WTC11 (cell line): Measurements from ENCODE around the gene CAMTA1. TPM values are rescaled to one million over a fixed set of nuclear protein-coding genes. Genes with fewer than 3 reads are reported as not detected.

Source experiments
- ATAC-seq: fragments of 200-7000 bp; cut with Tn5 transposase; 2 replicates; pipeline ENCODE4 v1.10.0; 2021; ENCODE audit warnings: mild to moderate bottlenecking, moderate library complexity
- CTCF ChIA-PET: fragments of 300-600 bp; sonication (Branson Sonifier 250); formaldehyde crosslinking; loops from one replicate; lab custom pipeline; 2021; ENCODE audit warnings: antibody characterized with exemption; lab: Charles Lee
- POLR2A ChIA-PET: fragments of 350-600 bp; sonication (Branson Sonifier 250); formaldehyde crosslinking; loops from one replicate; lab custom pipeline; 2021; ENCODE audit warnings: antibody characterized with exemption; lab: Charles Lee
- DNase-seq: peaks from one replicate; pipeline ENCODE4 v3.0.0; 2021; ENCODE audit warnings: low spot score
- H3K27ac Mint-ChIP-seq: 2 replicates; pipeline ENCODE4 v1.8.0; 2021; ENCODE audit warnings: mixed read lengths
- H3K27me3 Mint-ChIP-seq: 2 replicates; pipeline ENCODE4 v1.8.0; 2021; ENCODE audit warnings: low read depth, mild to moderate bottlenecking, moderate library complexity, mixed read lengths
- H3K36me3 Mint-ChIP-seq: 2 replicates; pipeline ENCODE4 v1.8.0; 2021; ENCODE audit warnings: mixed read lengths
- H3K4me1 Mint-ChIP-seq: 2 replicates; pipeline ENCODE4 v1.8.0; 2022; ENCODE audit warnings: mixed read lengths
- H3K4me3 Mint-ChIP-seq: 2 replicates; pipeline ENCODE4 v1.8.0; 2021; ENCODE audit warnings: mild to moderate bottlenecking, moderate library complexity, mixed read lengths
- H3K9me3 Mint-ChIP-seq: 2 replicates; pipeline ENCODE4 v1.8.0; 2021; ENCODE audit warnings: mixed read lengths
- ATF2 ChIP-seq: sonication (generic); formaldehyde crosslinking; IDR thresholded peaks from 2 replicates; pipeline ENCODE4 v1.8.1; 2022; ENCODE audit warnings: low read depth, missing genetic modification reagents, borderline replicate concordance
- CREB1 ChIP-seq: sonication (generic); formaldehyde crosslinking; IDR thresholded peaks from 2 replicates; pipeline ENCODE4 v1.8.0; 2023; ENCODE audit warnings: mild to moderate bottlenecking, missing genetic modification reagents
- ELF4 ChIP-seq: sonication (generic); formaldehyde crosslinking; IDR thresholded peaks from 2 replicates; pipeline ENCODE4 v1.8.1; 2022; ENCODE audit warnings: low read depth, mild to moderate bottlenecking, moderate library complexity, missing genetic modification reagents
- FOXP1 ChIP-seq: sonication (generic); formaldehyde crosslinking; IDR thresholded peaks from 2 replicates; pipeline ENCODE4 v1.8.0; 2022; ENCODE audit warnings: missing genetic modification reagents, mild to moderate bottlenecking, moderate library complexity, borderline replicate concordance
- GABPB1 ChIP-seq: sonication (generic); formaldehyde crosslinking; IDR thresholded peaks from 2 replicates; pipeline ENCODE4 v1.8.1; 2023; ENCODE audit warnings: mild to moderate bottlenecking, missing genetic modification reagents
- HMGXB4 ChIP-seq: sonication (generic); formaldehyde crosslinking; IDR thresholded peaks from 2 replicates; pipeline ENCODE4 v1.8.1; 2023; ENCODE audit warnings: mild to moderate bottlenecking, moderate library complexity, missing genetic modification reagents
- MXD4 ChIP-seq: fragments of 250-450 bp; sonication (Bioruptor Pico); IDR thresholded peaks from 2 replicates; pipeline ENCODE4 v1.8.0; 2021; ENCODE audit warnings: mild to moderate bottlenecking, moderate library complexity, borderline replicate concordance
- NFYB ChIP-seq: sonication (generic); formaldehyde crosslinking; conservative IDR thresholded peaks from 2 replicates; pipeline ENCODE4 v1.8.0; 2022; ENCODE audit warnings: low read depth, missing genetic modification reagents
- OVOL2 ChIP-seq: fragments of 250-450 bp; sonication (Bioruptor Pico); IDR thresholded peaks from 2 replicates; pipeline ENCODE4 v1.9.0; 2021; ENCODE audit warnings: mild to moderate bottlenecking, borderline replicate concordance
- RELA ChIP-seq: sonication (generic); formaldehyde crosslinking; IDR thresholded peaks from 2 replicates; pipeline ENCODE4 v1.8.1; 2022; ENCODE audit warnings: missing genetic modification reagents, mild to moderate bottlenecking, borderline replicate concordance
- TEAD1 ChIP-seq: sonication (generic); formaldehyde crosslinking; IDR thresholded peaks from 2 replicates; pipeline ENCODE4 v1.8.0; 2022; ENCODE audit warnings: mild to moderate bottlenecking, missing genetic modification reagents
- TEAD4 ChIP-seq: sonication (generic); formaldehyde crosslinking; IDR thresholded peaks from 2 replicates; pipeline ENCODE4 v1.8.0; 2022; ENCODE audit warnings: mild to moderate bottlenecking, missing genetic modification reagents
- ZNF138 ChIP-seq: sonication (generic); formaldehyde crosslinking; conservative IDR thresholded peaks from 2 replicates; pipeline ENCODE4 v1.8.1; 2022; ENCODE audit warnings: mild to moderate bottlenecking, moderate library complexity, missing genetic modification reagents
- ZNF396 ChIP-seq: fragments of 250-450 bp; sonication (Bioruptor Pico); IDR thresholded peaks from 2 replicates; pipeline ENCODE4 v1.8.0; 2021; ENCODE audit warnings: mild to moderate bottlenecking, moderate library complexity, borderline replicate concordance
- ZNF423 ChIP-seq: fragments of 250-450 bp; sonication (Bioruptor Pico); IDR thresholded peaks from 2 replicates; pipeline ENCODE4 v2.1.2; 2022; ENCODE audit warnings: mild to moderate bottlenecking, moderate library complexity
- ZNF425 ChIP-seq: fragments of 250-450 bp; sonication (Bioruptor Pico); conservative IDR thresholded peaks from 2 replicates; pipeline ENCODE4 v1.9.0; 2021; ENCODE audit warnings: mild to moderate bottlenecking
- total RNA-seq: library from RNA; stranded (reverse); gene quantifications from 3 replicates; pipeline ENCODE4 v1.2.3, GENCODE V29; 2021
- TF ChIP-seq, protein P1 (sequence below): sonication (generic); formaldehyde crosslinking; IDR thresholded peaks from 2 replicates; pipeline ENCODE4 v1.8.0; 2023; ENCODE audit warnings: missing genetic modification reagents, mild to moderate bottlenecking, borderline replicate concordance
- TF ChIP-seq, protein P2 (sequence below): sonication (generic); formaldehyde crosslinking; conservative IDR thresholded peaks from 2 replicates; pipeline ENCODE4 v1.8.1; 2023; ENCODE audit warnings: mild to moderate bottlenecking, low read depth, missing genetic modification reagents, moderate library complexity
- TF ChIP-seq, protein P3 (sequence below): sonication (generic); formaldehyde crosslinking; IDR thresholded peaks from 2 replicates; pipeline ENCODE4 v1.8.1; 2022; ENCODE audit warnings: mild to moderate bottlenecking, moderate library complexity, missing genetic modification reagents

Gene CAMTA1
- total RNA-seq, 1 experiment from 2014 or later = 86.4 TPM

DNA sequence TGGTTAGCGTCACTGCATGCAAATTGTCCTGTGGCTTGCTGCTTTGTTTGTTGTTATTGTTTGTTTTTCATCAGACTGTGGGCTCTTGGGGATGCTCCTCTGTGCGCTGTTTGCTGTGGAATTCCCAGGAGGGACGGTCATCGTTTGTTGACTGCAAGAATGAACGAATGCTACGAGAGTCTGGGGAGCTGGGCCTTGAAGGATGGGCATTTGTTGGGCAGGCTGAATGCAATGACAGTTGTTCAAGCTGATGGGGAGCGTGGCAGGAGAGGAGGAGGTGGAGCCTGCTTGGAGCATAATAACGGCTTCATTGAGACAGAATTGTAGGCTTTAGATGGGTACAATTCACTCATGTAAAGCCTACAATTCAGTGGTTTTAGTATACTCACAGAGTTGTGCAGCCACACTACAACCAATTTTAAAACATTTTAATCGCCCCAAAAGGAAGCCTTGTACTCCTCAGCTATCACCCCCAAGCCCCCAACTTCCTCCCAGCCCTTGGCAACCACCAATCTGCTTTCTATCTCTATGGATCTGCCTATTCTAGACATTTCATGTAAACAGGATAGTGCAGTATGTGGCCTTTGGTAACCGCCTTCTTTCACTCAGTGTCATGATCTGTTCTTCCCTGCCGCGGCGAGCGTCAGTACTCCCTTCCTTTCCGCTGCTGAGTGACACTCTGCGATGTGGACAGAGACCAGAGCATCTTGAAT is 190.2 kb downstream of the CAMTA1 start:
- no peaks in the 10 kb centered on the region; the same call in 1 of the 2 replicates for H3K9me3 Mint-ChIP-seq
- peaks cover 42% of the 10 kb centered on the region for H3K4me1 Mint-ChIP-seq
- H3K4me3 Mint-ChIP-seq = no peak overlapping the region
- no peaks in the 10 kb centered on the region for H3K27me3 Mint-ChIP-seq
- POLR2A ChIA-PET = no interaction called here
- H3K27ac Mint-ChIP-seq = no peak overlapping the region; the same call in 1 of the 2 replicates
- CTCF ChIA-PET = no interaction called here
- ATAC-seq (no peak), DNase-seq (no peak)
- H3K36me3 Mint-ChIP-seq = no peaks in the 10 kb centered on the region
- TF ChIP-seq, protein P1, sequence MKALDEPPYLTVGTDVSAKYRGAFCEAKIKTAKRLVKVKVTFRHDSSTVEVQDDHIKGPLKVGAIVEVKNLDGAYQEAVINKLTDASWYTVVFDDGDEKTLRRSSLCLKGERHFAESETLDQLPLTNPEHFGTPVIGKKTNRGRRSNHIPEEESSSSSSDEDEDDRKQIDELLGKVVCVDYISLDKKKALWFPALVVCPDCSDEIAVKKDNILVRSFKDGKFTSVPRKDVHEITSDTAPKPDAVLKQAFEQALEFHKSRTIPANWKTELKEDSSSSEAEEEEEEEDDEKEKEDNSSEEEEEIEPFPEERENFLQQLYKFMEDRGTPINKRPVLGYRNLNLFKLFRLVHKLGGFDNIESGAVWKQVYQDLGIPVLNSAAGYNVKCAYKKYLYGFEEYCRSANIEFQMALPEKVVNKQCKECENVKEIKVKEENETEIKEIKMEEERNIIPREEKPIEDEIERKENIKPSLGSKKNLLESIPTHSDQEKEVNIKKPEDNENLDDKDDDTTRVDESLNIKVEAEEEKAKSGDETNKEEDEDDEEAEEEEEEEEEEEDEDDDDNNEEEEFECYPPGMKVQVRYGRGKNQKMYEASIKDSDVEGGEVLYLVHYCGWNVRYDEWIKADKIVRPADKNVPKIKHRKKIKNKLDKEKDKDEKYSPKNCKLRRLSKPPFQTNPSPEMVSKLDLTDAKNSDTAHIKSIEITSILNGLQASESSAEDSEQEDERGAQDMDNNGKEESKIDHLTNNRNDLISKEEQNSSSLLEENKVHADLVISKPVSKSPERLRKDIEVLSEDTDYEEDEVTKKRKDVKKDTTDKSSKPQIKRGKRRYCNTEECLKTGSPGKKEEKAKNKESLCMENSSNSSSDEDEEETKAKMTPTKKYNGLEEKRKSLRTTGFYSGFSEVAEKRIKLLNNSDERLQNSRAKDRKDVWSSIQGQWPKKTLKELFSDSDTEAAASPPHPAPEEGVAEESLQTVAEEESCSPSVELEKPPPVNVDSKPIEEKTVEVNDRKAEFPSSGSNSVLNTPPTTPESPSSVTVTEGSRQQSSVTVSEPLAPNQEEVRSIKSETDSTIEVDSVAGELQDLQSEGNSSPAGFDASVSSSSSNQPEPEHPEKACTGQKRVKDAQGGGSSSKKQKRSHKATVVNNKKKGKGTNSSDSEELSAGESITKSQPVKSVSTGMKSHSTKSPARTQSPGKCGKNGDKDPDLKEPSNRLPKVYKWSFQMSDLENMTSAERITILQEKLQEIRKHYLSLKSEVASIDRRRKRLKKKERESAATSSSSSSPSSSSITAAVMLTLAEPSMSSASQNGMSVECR (CRISPR knock-in tag) = no peak
- TF ChIP-seq ELF4 (CRISPR knock-in tag) (no peak), CREB1 (CRISPR knock-in tag) (no peak), ZNF138 (no peak), ZNF396 (no peak), TEAD1 (CRISPR knock-in tag) (no peak), NFYB (CRISPR knock-in tag) (no peak), ATF2 (CRISPR knock-in tag) (no peak), ZNF423 (CRISPR knock-in tag) (no peak), TEAD4 (CRISPR knock-in tag) (no peak)
- TF ChIP-seq, protein P2, sequence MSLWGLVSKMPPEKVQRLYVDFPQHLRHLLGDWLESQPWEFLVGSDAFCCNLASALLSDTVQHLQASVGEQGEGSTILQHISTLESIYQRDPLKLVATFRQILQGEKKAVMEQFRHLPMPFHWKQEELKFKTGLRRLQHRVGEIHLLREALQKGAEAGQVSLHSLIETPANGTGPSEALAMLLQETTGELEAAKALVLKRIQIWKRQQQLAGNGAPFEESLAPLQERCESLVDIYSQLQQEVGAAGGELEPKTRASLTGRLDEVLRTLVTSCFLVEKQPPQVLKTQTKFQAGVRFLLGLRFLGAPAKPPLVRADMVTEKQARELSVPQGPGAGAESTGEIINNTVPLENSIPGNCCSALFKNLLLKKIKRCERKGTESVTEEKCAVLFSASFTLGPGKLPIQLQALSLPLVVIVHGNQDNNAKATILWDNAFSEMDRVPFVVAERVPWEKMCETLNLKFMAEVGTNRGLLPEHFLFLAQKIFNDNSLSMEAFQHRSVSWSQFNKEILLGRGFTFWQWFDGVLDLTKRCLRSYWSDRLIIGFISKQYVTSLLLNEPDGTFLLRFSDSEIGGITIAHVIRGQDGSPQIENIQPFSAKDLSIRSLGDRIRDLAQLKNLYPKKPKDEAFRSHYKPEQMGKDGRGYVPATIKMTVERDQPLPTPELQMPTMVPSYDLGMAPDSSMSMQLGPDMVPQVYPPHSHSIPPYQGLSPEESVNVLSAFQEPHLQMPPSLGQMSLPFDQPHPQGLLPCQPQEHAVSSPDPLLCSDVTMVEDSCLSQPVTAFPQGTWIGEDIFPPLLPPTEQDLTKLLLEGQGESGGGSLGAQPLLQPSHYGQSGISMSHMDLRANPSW (CRISPR knock-in tag) = no peak
- TF ChIP-seq, protein P3, sequence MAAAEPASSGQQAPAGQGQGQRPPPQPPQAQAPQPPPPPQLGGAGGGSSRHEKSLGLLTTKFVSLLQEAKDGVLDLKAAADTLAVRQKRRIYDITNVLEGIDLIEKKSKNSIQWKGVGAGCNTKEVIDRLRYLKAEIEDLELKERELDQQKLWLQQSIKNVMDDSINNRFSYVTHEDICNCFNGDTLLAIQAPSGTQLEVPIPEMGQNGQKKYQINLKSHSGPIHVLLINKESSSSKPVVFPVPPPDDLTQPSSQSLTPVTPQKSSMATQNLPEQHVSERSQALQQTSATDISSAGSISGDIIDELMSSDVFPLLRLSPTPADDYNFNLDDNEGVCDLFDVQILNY (CRISPR knock-in tag) = no peak

GRCh38 chr1:6976044-6976375 is 190.8 kb downstream of the CAMTA1 start:
- no peak overlapping the region for H3K4me3 Mint-ChIP-seq

More at GRCh38 chr1:6976044-6976375, 190.8 kb downstream of the CAMTA1 start:
- no peak overlapping the region; the same call in 1 of the 2 replicates for H3K27ac Mint-ChIP-seq
- TF ChIP-seq HMGXB4 (CRISPR knock-in tag) (no peak), GABPB1 (no peak), ZNF425 (CRISPR knock-in tag) (no peak), FOXP1 (CRISPR knock-in tag) (no peak), RELA (CRISPR knock-in tag) (no peak), OVOL2 (CRISPR knock-in tag) (no peak), CREB1 (CRISPR knock-in tag) (no peak), MXD4 (no peak)
- CTCF ChIA-PET = no interaction called here
- POLR2A ChIA-PET = no interaction called here
- H3K9me3 Mint-ChIP-seq = no peaks in the 10 kb centered on the region; the same call in 1 of the 2 replicates
- peaks cover 43% of the 10 kb centered on the region for H3K4me1 Mint-ChIP-seq
- H3K36me3 Mint-ChIP-seq = no peaks in the 10 kb centered on the region
- ATAC-seq = no peak
- no peaks in the 10 kb centered on the region for H3K27me3 Mint-ChIP-seq
- DNase-seq = no peak
